ENCODE measurements around the gene TPRKB. TPM values are rescaled to one million over a fixed set of nuclear protein-coding genes. Genes with fewer than 3 reads are reported as not detected.

Gene TPRKB
- total RNA-seq, 1 experiment from 2014 or later, result 38.5 TPM

DNA sequence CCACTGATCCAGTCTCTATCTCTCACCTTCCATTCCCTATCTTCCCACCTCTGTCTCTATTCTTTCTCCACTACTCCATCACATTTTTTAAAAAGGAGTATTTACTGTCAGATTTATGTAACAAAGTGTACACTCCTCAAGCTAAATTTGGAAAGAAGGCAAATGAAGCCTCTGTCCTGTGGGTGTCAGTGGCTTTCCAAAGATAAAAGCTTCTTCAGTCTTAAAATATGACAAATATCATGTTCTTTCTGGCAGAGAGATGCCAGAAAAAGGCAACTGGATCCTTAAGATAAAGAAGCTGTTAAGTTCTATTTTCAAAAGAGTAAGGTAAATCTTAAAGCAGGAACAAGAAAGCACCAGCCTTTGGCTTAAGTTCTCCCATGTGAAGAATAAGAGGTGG lies 35.7 kb upstream of the TPRKB start:
- H3K36me3 ChIP-seq (ENCODE audit: control insufficient read depth, insufficient read depth, low read length), result peaks cover 30% of the 10 kb centered on the region
- no peak overlapping the region for H3K4me3 ChIP-seq (ENCODE audit: low read depth in 2 of 2, low read length in 2 of 2)
- H3K4me1 ChIP-seq (ENCODE audit: control insufficient read depth, insufficient read depth, low read length), result no peaks in the 10 kb centered on the region; the same call in 1 of the 2 replicates
- no peaks in the 10 kb centered on the region for H3K27me3 ChIP-seq (ENCODE audit: control insufficient read depth, insufficient read depth, low read length)
- TF ChIP-seq, protein P1, sequence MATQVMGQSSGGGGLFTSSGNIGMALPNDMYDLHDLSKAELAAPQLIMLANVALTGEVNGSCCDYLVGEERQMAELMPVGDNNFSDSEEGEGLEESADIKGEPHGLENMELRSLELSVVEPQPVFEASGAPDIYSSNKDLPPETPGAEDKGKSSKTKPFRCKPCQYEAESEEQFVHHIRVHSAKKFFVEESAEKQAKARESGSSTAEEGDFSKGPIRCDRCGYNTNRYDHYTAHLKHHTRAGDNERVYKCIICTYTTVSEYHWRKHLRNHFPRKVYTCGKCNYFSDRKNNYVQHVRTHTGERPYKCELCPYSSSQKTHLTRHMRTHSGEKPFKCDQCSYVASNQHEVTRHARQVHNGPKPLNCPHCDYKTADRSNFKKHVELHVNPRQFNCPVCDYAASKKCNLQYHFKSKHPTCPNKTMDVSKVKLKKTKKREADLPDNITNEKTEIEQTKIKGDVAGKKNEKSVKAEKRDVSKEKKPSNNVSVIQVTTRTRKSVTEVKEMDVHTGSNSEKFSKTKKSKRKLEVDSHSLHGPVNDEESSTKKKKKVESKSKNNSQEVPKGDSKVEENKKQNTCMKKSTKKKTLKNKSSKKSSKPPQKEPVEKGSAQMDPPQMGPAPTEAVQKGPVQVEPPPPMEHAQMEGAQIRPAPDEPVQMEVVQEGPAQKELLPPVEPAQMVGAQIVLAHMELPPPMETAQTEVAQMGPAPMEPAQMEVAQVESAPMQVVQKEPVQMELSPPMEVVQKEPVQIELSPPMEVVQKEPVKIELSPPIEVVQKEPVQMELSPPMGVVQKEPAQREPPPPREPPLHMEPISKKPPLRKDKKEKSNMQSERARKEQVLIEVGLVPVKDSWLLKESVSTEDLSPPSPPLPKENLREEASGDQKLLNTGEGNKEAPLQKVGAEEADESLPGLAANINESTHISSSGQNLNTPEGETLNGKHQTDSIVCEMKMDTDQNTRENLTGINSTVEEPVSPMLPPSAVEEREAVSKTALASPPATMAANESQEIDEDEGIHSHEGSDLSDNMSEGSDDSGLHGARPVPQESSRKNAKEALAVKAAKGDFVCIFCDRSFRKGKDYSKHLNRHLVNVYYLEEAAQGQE (IDR thresholded peaks at IDR 0.05; ENCODE audit: insufficient read depth in 1 of 2, low read depth in 2 of 2, low read length in 1 of 2), result no peak
- TF ChIP-seq, protein P2, sequence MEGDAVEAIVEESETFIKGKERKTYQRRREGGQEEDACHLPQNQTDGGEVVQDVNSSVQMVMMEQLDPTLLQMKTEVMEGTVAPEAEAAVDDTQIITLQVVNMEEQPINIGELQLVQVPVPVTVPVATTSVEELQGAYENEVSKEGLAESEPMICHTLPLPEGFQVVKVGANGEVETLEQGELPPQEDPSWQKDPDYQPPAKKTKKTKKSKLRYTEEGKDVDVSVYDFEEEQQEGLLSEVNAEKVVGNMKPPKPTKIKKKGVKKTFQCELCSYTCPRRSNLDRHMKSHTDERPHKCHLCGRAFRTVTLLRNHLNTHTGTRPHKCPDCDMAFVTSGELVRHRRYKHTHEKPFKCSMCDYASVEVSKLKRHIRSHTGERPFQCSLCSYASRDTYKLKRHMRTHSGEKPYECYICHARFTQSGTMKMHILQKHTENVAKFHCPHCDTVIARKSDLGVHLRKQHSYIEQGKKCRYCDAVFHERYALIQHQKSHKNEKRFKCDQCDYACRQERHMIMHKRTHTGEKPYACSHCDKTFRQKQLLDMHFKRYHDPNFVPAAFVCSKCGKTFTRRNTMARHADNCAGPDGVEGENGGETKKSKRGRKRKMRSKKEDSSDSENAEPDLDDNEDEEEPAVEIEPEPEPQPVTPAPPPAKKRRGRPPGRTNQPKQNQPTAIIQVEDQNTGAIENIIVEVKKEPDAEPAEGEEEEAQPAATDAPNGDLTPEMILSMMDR (IDR thresholded peaks at IDR 0.05), result no peak
- TF ChIP-seq POLR2AphosphoS5 (IDR thresholded peaks at IDR 0.05; ENCODE audit: low read depth, low read length), result no peak
- TF ChIP-seq SIN3A (IDR thresholded peaks at IDR 0.05; ENCODE audit: borderline replicate concordance, insufficient read depth, low read depth, low read length), result no peak
- TF ChIP-seq TCF7L2 (IDR thresholded peaks at IDR 0.05; ENCODE audit: low read depth, low read length), result no peak
- no TSS peak for BruUV-seq (replicated peaks)
- CTCF ChIA-PET, result no interaction called here
- in situ Hi-C loops (cut with HindIII; ENCODE audit: low pct_unique_long_range_greater_than_20kb, low sequenced_read_pairs), result no loop called here
- ATAC-seq (no peak), DNase-seq (ENCODE audit: low read depth, low spot score) (no peak)
- POLR2A ChIA-PET, result interaction anchor here (0.6 kb wide), 1 partner anchor 198 kb away, joined by 4 read pairs; no protein-coding TSS in a partner anchor
- H3K27ac ChIP-seq (ENCODE audit: low read length), result no peak overlapping the region
- no peaks in the 10 kb centered on the region for H3K9me3 ChIP-seq (ENCODE audit: control insufficient read depth, insufficient read depth, low read depth, low read length)
- intact Hi-C loops (cut with micrococcal nuclease; ENCODE audit: unreplicated experiment), result no loop called here

DNA sequence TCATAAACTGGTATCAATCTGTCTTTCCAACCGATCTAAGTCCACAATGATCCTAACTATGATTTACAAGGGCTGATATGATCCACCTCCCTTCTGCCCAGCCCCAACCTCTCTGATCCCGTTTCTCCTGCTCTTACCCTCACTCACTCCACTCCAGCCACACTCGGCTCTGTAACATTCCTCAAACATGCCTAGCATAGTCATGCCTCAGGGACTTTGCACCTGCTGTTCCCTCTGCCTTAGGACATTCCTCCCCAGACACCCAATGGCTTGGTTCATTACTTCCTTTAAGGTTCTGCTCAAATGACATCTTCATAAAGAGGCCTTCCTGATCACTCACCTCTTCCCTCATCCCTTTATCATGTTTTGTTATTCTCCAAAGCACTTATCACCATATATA lies 33.6 kb upstream of the TPRKB start:
- CTCF ChIA-PET, result no interaction called here
- no peak for TF ChIP-seq TCF7L2 (IDR thresholded peaks at IDR 0.05; ENCODE audit: low read depth, low read length)
- no peak for TF ChIP-seq SIN3A (IDR thresholded peaks at IDR 0.05; ENCODE audit: borderline replicate concordance, insufficient read depth, low read depth, low read length)
- TF ChIP-seq, protein P1 (IDR thresholded peaks at IDR 0.05; ENCODE audit: insufficient read depth in 1 of 2, low read depth in 2 of 2, low read length in 1 of 2), result no peak
- no peak for TF ChIP-seq POLR2AphosphoS5 (IDR thresholded peaks at IDR 0.05; ENCODE audit: low read depth, low read length)
- TSS peak; percentile 21 for BruUV-seq (replicated peaks)
- Histone ChIP-seq H3K4me1 (ENCODE audit: control insufficient read depth, insufficient read depth, low read length) (no peaks in the 10 kb centered on the region), H3K9me3 (ENCODE audit: control insufficient read depth, insufficient read depth, low read depth, low read length) (no peaks in the 10 kb centered on the region), H3K27me3 (ENCODE audit: control insufficient read depth, insufficient read depth, low read length) (no peaks in the 10 kb centered on the region), H3K4me3 (ENCODE audit: low read depth in 2 of 2, low read length in 2 of 2) (no peak overlapping the region), H3K36me3 (ENCODE audit: control insufficient read depth, insufficient read depth, low read length) (peaks cover 23% of the 10 kb centered on the region), H3K27ac (ENCODE audit: low read length) (no peak overlapping the region)
- in situ Hi-C loops (cut with HindIII; ENCODE audit: low pct_unique_long_range_greater_than_20kb, low sequenced_read_pairs), result no loop called here
- intact Hi-C loops (cut with micrococcal nuclease; ENCODE audit: unreplicated experiment), result no loop called here
- POLR2A ChIA-PET, result no interaction called here
- ATAC-seq (no peak), DNase-seq (ENCODE audit: low read depth, low spot score) (no peak)

Measured in Panc1 (cell line).